ENCODE data around the gene AAGAB.

DNA sequence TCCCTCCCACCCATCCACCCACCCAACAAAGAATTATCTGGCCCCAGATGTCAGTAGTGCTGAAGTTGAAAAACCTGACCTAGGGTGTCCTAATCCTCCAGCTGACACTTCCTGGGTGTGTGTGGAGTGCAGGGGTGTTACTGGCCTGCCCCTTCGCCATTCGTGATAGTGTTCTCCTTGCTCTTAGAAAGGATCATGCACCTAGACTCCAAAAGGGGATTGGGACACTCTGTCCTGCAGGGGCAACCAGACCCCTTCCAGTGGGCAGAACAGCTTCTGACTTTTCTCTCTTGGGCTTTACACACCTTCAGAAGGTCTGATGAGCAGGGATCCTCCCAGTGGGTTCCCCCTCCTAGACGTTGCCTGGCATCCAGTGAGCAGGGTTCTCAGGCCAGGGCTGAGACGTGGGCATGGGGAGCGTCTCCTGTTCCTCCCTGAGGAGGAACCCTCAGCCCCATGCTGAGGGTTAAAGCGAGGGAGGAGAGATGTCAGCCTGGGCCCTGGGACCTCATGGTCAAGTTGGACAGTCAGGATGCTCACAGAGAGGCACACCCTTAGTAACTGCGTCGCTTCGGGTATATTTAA is 75.0 kb downstream of the AAGAB start:
- TF ChIP-seq, protein P1, sequence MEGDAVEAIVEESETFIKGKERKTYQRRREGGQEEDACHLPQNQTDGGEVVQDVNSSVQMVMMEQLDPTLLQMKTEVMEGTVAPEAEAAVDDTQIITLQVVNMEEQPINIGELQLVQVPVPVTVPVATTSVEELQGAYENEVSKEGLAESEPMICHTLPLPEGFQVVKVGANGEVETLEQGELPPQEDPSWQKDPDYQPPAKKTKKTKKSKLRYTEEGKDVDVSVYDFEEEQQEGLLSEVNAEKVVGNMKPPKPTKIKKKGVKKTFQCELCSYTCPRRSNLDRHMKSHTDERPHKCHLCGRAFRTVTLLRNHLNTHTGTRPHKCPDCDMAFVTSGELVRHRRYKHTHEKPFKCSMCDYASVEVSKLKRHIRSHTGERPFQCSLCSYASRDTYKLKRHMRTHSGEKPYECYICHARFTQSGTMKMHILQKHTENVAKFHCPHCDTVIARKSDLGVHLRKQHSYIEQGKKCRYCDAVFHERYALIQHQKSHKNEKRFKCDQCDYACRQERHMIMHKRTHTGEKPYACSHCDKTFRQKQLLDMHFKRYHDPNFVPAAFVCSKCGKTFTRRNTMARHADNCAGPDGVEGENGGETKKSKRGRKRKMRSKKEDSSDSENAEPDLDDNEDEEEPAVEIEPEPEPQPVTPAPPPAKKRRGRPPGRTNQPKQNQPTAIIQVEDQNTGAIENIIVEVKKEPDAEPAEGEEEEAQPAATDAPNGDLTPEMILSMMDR (IDR thresholded peaks at IDR 0.05): no peak
- no peak for TF ChIP-seq EP300 (IDR thresholded peaks at IDR 0.05)
- no peak for TF ChIP-seq POLR2A (IDR thresholded peaks at IDR 0.05)

All from stomach (tissue), 4 donors.